ENCODE data around the gene FAM118A.

GRCh38 chr22:45261407-45262088 is 48.2 kb upstream of the FAM118A start:
- TF ChIP-seq, protein P1, sequence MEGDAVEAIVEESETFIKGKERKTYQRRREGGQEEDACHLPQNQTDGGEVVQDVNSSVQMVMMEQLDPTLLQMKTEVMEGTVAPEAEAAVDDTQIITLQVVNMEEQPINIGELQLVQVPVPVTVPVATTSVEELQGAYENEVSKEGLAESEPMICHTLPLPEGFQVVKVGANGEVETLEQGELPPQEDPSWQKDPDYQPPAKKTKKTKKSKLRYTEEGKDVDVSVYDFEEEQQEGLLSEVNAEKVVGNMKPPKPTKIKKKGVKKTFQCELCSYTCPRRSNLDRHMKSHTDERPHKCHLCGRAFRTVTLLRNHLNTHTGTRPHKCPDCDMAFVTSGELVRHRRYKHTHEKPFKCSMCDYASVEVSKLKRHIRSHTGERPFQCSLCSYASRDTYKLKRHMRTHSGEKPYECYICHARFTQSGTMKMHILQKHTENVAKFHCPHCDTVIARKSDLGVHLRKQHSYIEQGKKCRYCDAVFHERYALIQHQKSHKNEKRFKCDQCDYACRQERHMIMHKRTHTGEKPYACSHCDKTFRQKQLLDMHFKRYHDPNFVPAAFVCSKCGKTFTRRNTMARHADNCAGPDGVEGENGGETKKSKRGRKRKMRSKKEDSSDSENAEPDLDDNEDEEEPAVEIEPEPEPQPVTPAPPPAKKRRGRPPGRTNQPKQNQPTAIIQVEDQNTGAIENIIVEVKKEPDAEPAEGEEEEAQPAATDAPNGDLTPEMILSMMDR (IDR thresholded peaks at IDR 0.05), result no peak
- TF ChIP-seq ZFX (IDR thresholded peaks at IDR 0.05; ENCODE audit: borderline replicate concordance), result no peak
